Mesendoderm (in vitro differentiated cells): ENCODE measurements around the gene CYTH3.

ENCODE experiments used
- DNase-seq: peaks from one replicate; pipeline ENCODE4 v3.0.0; 2013
- H2AK5ac ChIP-seq: 2 replicates; pipeline ENCODE4 v1.6.1; 2013; ENCODE audit warnings: low read length, inconsistent platforms
- H2BK120ac ChIP-seq: 2 replicates; pipeline ENCODE4 v1.6.1; 2013; ENCODE audit warnings: low read depth, mild to moderate bottlenecking, low read length, moderate library complexity, mixed read lengths
- H2BK15ac ChIP-seq: replicated peaks from 2 replicates; pipeline ENCODE4 v1.6.1; 2013; ENCODE audit warnings: low read depth, mild to moderate bottlenecking, moderate library complexity
- H2BK5ac ChIP-seq: 2 replicates; pipeline ENCODE4 v1.6.1; 2013; ENCODE audit warnings: low read length, inconsistent platforms
- H3K18ac ChIP-seq: 2 replicates; pipeline ENCODE4 v1.6.1; 2013; ENCODE audit warnings: mild to moderate bottlenecking, low read length, mixed read lengths
- H3K23ac ChIP-seq: one replicate; pipeline ENCODE4 v1.6.1; 2013; ENCODE audit warnings: low read length
- H3K27ac ChIP-seq: 2 replicates; pipeline ENCODE4 v1.5.1; 2013; ENCODE audit warnings: low read depth, mild to moderate bottlenecking, inconsistent platforms, low read length, moderate library complexity
- H3K27me3 ChIP-seq: 2 replicates; pipeline ENCODE4 v1.6.1; 2013; ENCODE audit warnings: low read length, control low read depth, mild to moderate bottlenecking, inconsistent platforms; ENCODE audit not compliant: insufficient read depth, poor library complexity
- H3K36me3 ChIP-seq: 2 replicates; pipeline ENCODE4 v1.6.1; 2013; ENCODE audit warnings: low read length, inconsistent platforms; ENCODE audit not compliant: control insufficient read depth, insufficient read depth
- H3K4ac ChIP-seq: one replicate; pipeline ENCODE4 v1.6.1; 2013; ENCODE audit warnings: low read depth, mild to moderate bottlenecking, low read length, moderate library complexity
- H3K4me1 ChIP-seq: 2 replicates; pipeline ENCODE4 v1.6.1; 2013; ENCODE audit warnings: low read depth, low read length, inconsistent platforms; ENCODE audit not compliant: control insufficient read depth
- H3K4me2 ChIP-seq: 2 replicates; pipeline ENCODE4 v1.6.1; 2013; ENCODE audit warnings: low read length
- H3K4me3 ChIP-seq: 2 replicates; pipeline ENCODE4 v1.5.1; 2013; ENCODE audit warnings: mild to moderate bottlenecking, low read length
- H3K56ac ChIP-seq: one replicate; pipeline ENCODE4 v1.6.1; 2013; ENCODE audit warnings: low read length
- H3K79me1 ChIP-seq: 2 replicates; pipeline ENCODE4 v1.6.1; 2013; ENCODE audit warnings: low read length, inconsistent platforms
- H3K79me2 ChIP-seq: 2 replicates; pipeline ENCODE4 v1.6.1; 2013; ENCODE audit warnings: mild to moderate bottlenecking, low read length; ENCODE audit not compliant: control insufficient read depth, insufficient read depth
- H3K9ac ChIP-seq: 2 replicates; pipeline ENCODE4 v1.6.1; 2013; ENCODE audit warnings: low read length, inconsistent platforms
- H4K5ac ChIP-seq: one replicate; pipeline ENCODE4 v1.6.1; 2013; ENCODE audit warnings: low read length
- H4K8ac ChIP-seq: one replicate; pipeline ENCODE4 v1.6.1; 2013; ENCODE audit warnings: low read depth, mild to moderate bottlenecking, control low read depth, low read length, moderate library complexity
- WGBS: extraction: QIAGEN DNeasy Blood & Tissue Kit; methylation state at CpG from one replicate; pipeline ENCODE4 v1.1.7; 2013; ENCODE audit warnings: low lambda C conversion rate, missing lambda C conversion rate; ENCODE audit not compliant: insufficient coverage; ENCODE audit errors: extremely low coverage; 5-methylcytosine and 5-hydroxymethylcytosine counted together

Gene CYTH3

DNA sequence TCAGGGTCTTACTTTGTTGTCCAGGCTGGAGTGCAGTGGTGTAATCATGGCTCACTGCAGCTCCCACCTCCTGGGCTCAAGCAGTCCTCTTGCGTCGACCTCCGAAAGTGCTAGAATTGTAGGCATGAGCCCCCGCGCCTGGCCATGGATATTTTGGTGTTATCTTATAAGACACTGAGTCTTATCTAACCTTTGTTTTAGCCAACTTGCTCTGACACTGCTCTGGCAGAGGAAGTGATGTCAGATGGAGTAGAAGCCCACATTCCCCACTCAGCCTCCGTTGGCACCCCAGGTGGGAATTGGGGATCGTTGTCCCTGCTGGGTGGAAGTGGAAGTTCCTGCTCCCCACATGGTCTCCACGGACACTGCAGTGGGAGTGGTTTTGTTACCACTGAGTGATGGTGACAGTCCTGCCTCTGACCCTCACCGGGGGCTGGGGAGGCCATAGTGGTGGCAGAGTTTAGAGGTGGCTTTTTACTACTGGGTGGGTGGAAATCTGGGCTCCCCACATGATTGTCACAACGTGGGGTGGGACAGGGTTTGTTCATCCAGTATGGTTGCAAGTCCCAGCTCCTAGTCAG is 142.3 kb downstream of the CYTH3 start:
- Histone ChIP-seq H4K8ac (no peak overlapping the region), H3K56ac (no peak overlapping the region), H2BK120ac (no peak overlapping the region), H3K79me1 (peaks cover 14% of the 10 kb centered on the region), H3K4me1 (no peaks in the 10 kb centered on the region), H3K18ac (no peak overlapping the region), H3K4ac (no peak overlapping the region), H3K27me3 (no peaks in the 10 kb centered on the region), H3K4me3 (no peak overlapping the region), H2AK5ac (no peak overlapping the region), H4K5ac (no peak overlapping the region), H3K23ac (no peak overlapping the region), H3K9ac (no peak overlapping the region), H3K36me3 (peaks cover 1% of the 10 kb centered on the region), H2BK15ac (no peak overlapping the region), H3K4me2 (no peak overlapping the region), H3K79me2 (peaks cover 4% of the 10 kb centered on the region), H2BK5ac (no peak overlapping the region), H3K27ac (no peak overlapping the region)
- DNase-seq: peak; percentile 33
- WGBS: no CpG with 5 or more reads among the region's 10 CpGs

DNA sequence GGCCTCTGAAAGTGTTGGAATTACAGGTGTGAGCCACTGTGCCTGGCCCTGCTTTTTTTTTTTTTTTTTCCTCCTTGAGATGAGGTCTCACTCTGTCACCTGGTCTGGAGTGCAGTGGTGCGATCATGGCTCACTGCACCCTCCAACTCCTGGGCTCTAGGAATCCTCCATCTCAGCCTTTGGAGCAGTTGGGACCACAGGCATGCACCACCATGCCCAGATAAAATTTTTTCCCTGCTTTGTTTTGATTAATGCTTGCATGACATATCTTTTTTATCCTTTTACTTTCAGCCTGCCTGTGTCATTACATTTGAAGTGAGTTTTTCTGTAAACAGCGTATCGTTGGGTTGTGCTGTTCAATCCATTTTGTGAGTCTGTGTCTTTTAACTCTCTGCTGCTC is 144.2 kb downstream of the CYTH3 start:
- no peak overlapping the region for H3K27ac ChIP-seq
- H3K36me3 ChIP-seq: peaks cover 1% of the 10 kb centered on the region
- H3K4ac ChIP-seq: no peak overlapping the region
- no peak overlapping the region for H2BK15ac ChIP-seq
- DNase-seq: no peak
- peaks cover 4% of the 10 kb centered on the region for H3K79me2 ChIP-seq
- no peak overlapping the region for H2AK5ac ChIP-seq
- H3K4me3 ChIP-seq: no peak overlapping the region
- no peak overlapping the region for H3K18ac ChIP-seq
- H2BK120ac ChIP-seq: no peak overlapping the region
- H3K4me2 ChIP-seq: no peak overlapping the region
- H3K56ac ChIP-seq: no peak overlapping the region
- H3K27me3 ChIP-seq: no peaks in the 10 kb centered on the region
- no peak overlapping the region for H4K5ac ChIP-seq
- peaks cover 12% of the 10 kb centered on the region for H3K79me1 ChIP-seq
- no peak overlapping the region for H3K23ac ChIP-seq
- no peak overlapping the region for H4K8ac ChIP-seq
- WGBS: no CpG with 5 or more reads among the region's 3 CpGs
- H2BK5ac ChIP-seq: no peak overlapping the region
- H3K4me1 ChIP-seq: no peaks in the 10 kb centered on the region
- no peak overlapping the region for H3K9ac ChIP-seq

DNA sequence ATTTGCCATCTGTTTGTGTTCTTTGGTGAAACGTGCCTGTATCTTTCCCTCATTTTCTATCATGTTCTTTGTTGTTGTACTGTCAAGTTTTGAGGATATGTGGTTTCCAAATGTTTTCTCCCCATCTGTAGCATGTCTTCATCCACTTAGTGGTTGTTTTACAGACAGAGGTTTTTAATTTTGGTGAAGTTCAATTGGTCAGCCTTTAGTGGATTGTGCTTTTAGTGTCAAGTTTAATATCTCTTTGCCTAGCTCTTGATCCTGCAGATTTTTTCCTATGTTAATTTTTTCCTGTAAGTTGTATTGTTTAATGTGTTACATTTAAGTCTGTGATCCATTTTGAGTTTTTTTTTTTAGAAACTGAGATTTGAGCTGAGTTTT is 145.3 kb downstream of the CYTH3 start:
- H2BK120ac ChIP-seq: no peak overlapping the region
- H2BK5ac ChIP-seq: no peak overlapping the region
- no peak overlapping the region for H3K4me3 ChIP-seq
- no peak for DNase-seq
- no peak overlapping the region for H3K56ac ChIP-seq
- H3K79me2 ChIP-seq: peaks cover 4% of the 10 kb centered on the region
- no peak overlapping the region for H2AK5ac ChIP-seq
- H3K9ac ChIP-seq: no peak overlapping the region
- H3K23ac ChIP-seq: no peak overlapping the region
- no peak overlapping the region for H3K4me2 ChIP-seq
- no peak overlapping the region for H3K27ac ChIP-seq
- H3K79me1 ChIP-seq: peaks cover 12% of the 10 kb centered on the region
- H4K8ac ChIP-seq: no peak overlapping the region
- no peaks in the 10 kb centered on the region for H3K27me3 ChIP-seq
- no CpG with 5 or more reads among the region's 1 CpG for WGBS
- H3K4me1 ChIP-seq: no peaks in the 10 kb centered on the region
- H3K18ac ChIP-seq: no peak overlapping the region
- H3K4ac ChIP-seq: no peak overlapping the region
- no peak overlapping the region for H2BK15ac ChIP-seq
- peaks cover 1% of the 10 kb centered on the region for H3K36me3 ChIP-seq
- no peak overlapping the region for H4K5ac ChIP-seq

DNA sequence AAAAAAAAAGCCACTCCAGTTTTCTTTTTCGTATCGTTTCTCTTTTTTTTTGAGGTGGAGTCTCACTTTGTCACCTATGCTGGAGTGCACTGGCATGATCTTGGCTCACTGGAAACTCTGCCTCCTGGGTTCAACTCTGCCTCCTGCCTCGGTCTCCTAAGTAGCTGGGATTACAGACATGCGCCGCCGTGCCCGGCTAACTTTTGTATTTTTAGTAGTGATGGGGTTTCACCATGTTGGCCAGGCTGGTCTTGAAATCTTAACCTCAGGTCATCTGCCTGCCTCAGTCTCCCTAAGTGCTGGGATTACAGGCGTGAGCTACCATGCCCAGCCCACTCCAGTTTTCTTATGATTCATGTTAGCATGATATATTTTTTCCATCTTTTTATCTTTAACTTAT is 148.6 kb downstream of the CYTH3 start:
- Histone ChIP-seq H3K4me2 (no peak overlapping the region), H4K5ac (no peak overlapping the region), H3K18ac (no peak overlapping the region), H3K4me1 (no peaks in the 10 kb centered on the region), H3K27ac (no peak overlapping the region), H3K9ac (no peak overlapping the region), H3K36me3 (peaks cover 3% of the 10 kb centered on the region), H3K4ac (no peak overlapping the region), H3K4me3 (no peak overlapping the region), H2BK120ac (no peak overlapping the region), H3K56ac (no peak overlapping the region), H3K23ac (no peak overlapping the region), H2BK5ac (no peak overlapping the region), H4K8ac (no peak overlapping the region), H3K79me2 (peaks cover 2% of the 10 kb centered on the region), H3K27me3 (no peaks in the 10 kb centered on the region), H2AK5ac (no peak overlapping the region), H2BK15ac (no peak overlapping the region), H3K79me1 (peaks cover 3% of the 10 kb centered on the region)
- no CpG with 5 or more reads among the region's 8 CpGs for WGBS
- no peak for DNase-seq

DNA sequence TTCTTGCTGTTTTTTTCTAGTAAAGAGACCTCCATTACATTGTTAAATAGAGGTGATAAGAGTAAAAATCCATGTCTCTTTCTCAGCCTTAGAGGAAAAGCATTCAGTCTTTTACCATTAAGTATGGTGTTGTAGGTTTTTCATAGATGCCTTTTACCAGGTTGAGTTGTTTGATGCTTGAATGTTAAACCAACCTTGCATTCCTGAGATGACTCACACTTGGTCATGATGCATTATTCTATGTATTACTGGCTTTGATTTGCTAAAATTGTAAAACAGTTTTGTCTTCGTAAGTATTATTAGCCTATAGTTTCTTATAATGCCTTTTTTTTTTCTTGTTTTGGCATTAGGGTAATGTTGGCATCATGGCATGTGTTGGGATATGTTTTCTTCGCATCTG is 151.3 kb downstream of the CYTH3 start:
- Histone ChIP-seq H2BK120ac (no peak overlapping the region), H3K4me1 (no peaks in the 10 kb centered on the region), H3K4ac (no peak overlapping the region), H3K79me2 (no peaks in the 10 kb centered on the region), H3K9ac (no peak overlapping the region), H3K4me2 (no peak overlapping the region), H3K23ac (no peak overlapping the region), H3K79me1 (no peaks in the 10 kb centered on the region), H3K18ac (no peak overlapping the region), H2BK15ac (no peak overlapping the region), H4K5ac (no peak overlapping the region), H2BK5ac (no peak overlapping the region), H2AK5ac (no peak overlapping the region), H3K36me3 (peaks cover 3% of the 10 kb centered on the region), H4K8ac (no peak overlapping the region), H3K27me3 (no peaks in the 10 kb centered on the region), H3K4me3 (no peak overlapping the region), H3K27ac (no peak overlapping the region), H3K56ac (no peak overlapping the region)
- DNase-seq: no peak
- no CpG with 5 or more reads among the region's 2 CpGs for WGBS

DNA sequence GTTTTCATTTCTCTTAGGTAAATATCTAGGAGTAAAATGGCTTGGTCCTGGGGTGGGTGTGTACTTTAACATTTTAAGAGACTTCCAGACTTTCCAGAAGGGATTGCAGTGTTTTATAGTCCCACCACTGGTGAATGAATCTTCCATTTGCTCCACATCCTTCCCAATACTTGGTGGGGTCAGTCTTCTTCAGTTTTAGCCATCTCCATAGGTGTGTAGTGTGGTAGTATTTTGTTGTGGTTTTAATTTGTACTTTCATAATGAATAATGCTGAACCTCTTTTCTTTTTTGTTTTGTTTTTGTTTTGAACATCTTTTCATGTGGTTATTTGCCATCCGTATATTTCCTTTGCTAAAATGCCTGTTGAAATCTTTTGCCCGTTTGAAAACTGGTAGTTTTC is 154.9 kb downstream of the CYTH3 start:
- Histone ChIP-seq H3K23ac (no peak overlapping the region), H3K27ac (no peak overlapping the region), H3K4me1 (no peaks in the 10 kb centered on the region), H3K4ac (no peak overlapping the region), H3K36me3 (peaks cover 5% of the 10 kb centered on the region), H2AK5ac (no peak overlapping the region), H2BK15ac (no peak overlapping the region), H3K79me1 (no peaks in the 10 kb centered on the region), H4K8ac (no peak overlapping the region), H3K56ac (no peak overlapping the region), H3K27me3 (no peaks in the 10 kb centered on the region), H2BK120ac (no peak overlapping the region), H2BK5ac (no peak overlapping the region), H3K18ac (no peak overlapping the region), H4K5ac (no peak overlapping the region), H3K4me3 (no peak overlapping the region), H3K79me2 (no peaks in the 10 kb centered on the region), H3K9ac (no peak overlapping the region), H3K4me2 (no peak overlapping the region)
- no CpG with 5 or more reads among the region's 2 CpGs for WGBS
- DNase-seq: no peak
